ENCODE results near the gene MAZ. TPM values are rescaled to one million over a fixed set of nuclear protein-coding genes. Genes with fewer than 3 reads are reported as not detected.

Gene MAZ
- polyA plus RNA-seq, 1 donor from 2014 or later = 147 TPM

- Histone ChIP-seq H3K4me2 (ENCODE audit: low read length) (no peak overlapping the region), H2AFZ (ENCODE audit: low read depth, low read length) (no peak overlapping the region), H3F3A (ENCODE audit: insufficient read depth, low read length, poor library complexity, severe bottlenecking) (no peaks in the 10 kb centered on the region), H3K27me3 (ENCODE audit: insufficient read depth, low read depth, low read length) (no peaks in the 10 kb centered on the region), H3K79me2 (replicated peaks; ENCODE audit: insufficient read depth, low read length) (no peaks in the 10 kb centered on the region), H3K9ac (ENCODE audit: low read length) (no peak overlapping the region), H3K9me2 (ENCODE audit: insufficient read depth, low read length) (no peaks in the 10 kb centered on the region), H3K4me3 (ENCODE audit: low read length) (no peak overlapping the region), H3K36me3 (ENCODE audit: insufficient read depth, low read length) (no peaks in the 10 kb centered on the region), H4K20me1 (ENCODE audit: insufficient read depth) (no peaks in the 10 kb centered on the region), H3K9me3 (ENCODE audit: low read length) (no peaks in the 10 kb centered on the region), H3K27ac (ENCODE audit: low read length) (no peak overlapping the region)
- TF ChIP-seq SMC3 (conservative IDR thresholded peaks at IDR 0.05; ENCODE audit: poor library complexity) (no peak), CTCF (IDR thresholded peaks at IDR 0.05; ENCODE audit: poor library complexity, severe bottlenecking) (no peak), MXI1 (conservative IDR thresholded peaks at IDR 0.05; ENCODE audit: poor library complexity, severe bottlenecking) (no peak), EZH2 (IDR thresholded peaks at IDR 0.05; ENCODE audit: borderline replicate concordance, insufficient read depth, low read length, poor library complexity, severe bottlenecking) (no peak), POLR2AphosphoS5 (IDR thresholded peaks at IDR 0.05) (no peak), RAD21 (conservative IDR thresholded peaks at IDR 0.05) (no peak), TAF1 (IDR thresholded peaks at IDR 0.05; ENCODE audit: low read depth) (no peak), REST (IDR thresholded peaks at IDR 0.05; ENCODE audit: borderline replicate concordance) (no peak), EP300 (conservative IDR thresholded peaks at IDR 0.05; ENCODE audit: poor library complexity, severe bottlenecking) (no peak)
These were observed 46.3 kb downstream of the MAZ start for GRCh38 chr16:29852654-29853053.

GRCh38 chr16:29854520-29855100 is 48.3 kb downstream of the MAZ start:
- Histone ChIP-seq H3K36me3 (ENCODE audit: insufficient read depth, low read length) (no peaks in the 10 kb centered on the region), H3K9ac (ENCODE audit: low read length) (no peak overlapping the region), H3K9me3 (ENCODE audit: low read length) (no peaks in the 10 kb centered on the region), H3K4me3 (ENCODE audit: low read length) (no peak overlapping the region), H3F3A (ENCODE audit: insufficient read depth, low read length, poor library complexity, severe bottlenecking) (no peaks in the 10 kb centered on the region), H3K27me3 (ENCODE audit: insufficient read depth, low read depth, low read length) (no peaks in the 10 kb centered on the region), H2AFZ (ENCODE audit: low read depth, low read length) (no peak overlapping the region), H3K9me2 (ENCODE audit: insufficient read depth, low read length) (no peaks in the 10 kb centered on the region), H4K20me1 (ENCODE audit: insufficient read depth) (no peaks in the 10 kb centered on the region), H3K4me2 (ENCODE audit: low read length) (no peak overlapping the region), H3K27ac (ENCODE audit: low read length) (no peak overlapping the region), H3K79me2 (replicated peaks; ENCODE audit: insufficient read depth, low read length) (no peaks in the 10 kb centered on the region)
- TF ChIP-seq MXI1 (conservative IDR thresholded peaks at IDR 0.05; ENCODE audit: poor library complexity, severe bottlenecking) = no peak
- TF ChIP-seq POLR2AphosphoS5 (IDR thresholded peaks at IDR 0.05) = no peak
- no peak for TF ChIP-seq RAD21 (conservative IDR thresholded peaks at IDR 0.05)
- no peak for TF ChIP-seq CTCF (IDR thresholded peaks at IDR 0.05; ENCODE audit: poor library complexity, severe bottlenecking)
- no peak for TF ChIP-seq REST (IDR thresholded peaks at IDR 0.05; ENCODE audit: borderline replicate concordance)
- no peak for TF ChIP-seq SMC3 (conservative IDR thresholded peaks at IDR 0.05; ENCODE audit: poor library complexity)
- no peak for TF ChIP-seq EP300 (conservative IDR thresholded peaks at IDR 0.05; ENCODE audit: poor library complexity, severe bottlenecking)
- no peak for TF ChIP-seq TAF1 (IDR thresholded peaks at IDR 0.05; ENCODE audit: low read depth)
- no peak for TF ChIP-seq EZH2 (IDR thresholded peaks at IDR 0.05; ENCODE audit: borderline replicate concordance, insufficient read depth, low read length, poor library complexity, severe bottlenecking)
